ENCODE data around the gene NLGN1. TPM values are rescaled to one million over a fixed set of nuclear protein-coding genes. Genes with fewer than 3 reads are reported as not detected.

Gene NLGN1
- total RNA-seq, 1 donor from 2014 or later, result not detected

GRCh38 chr3:174168538-174169254 is 771.2 kb downstream of the NLGN1 start:
- H3K9me3 Mint-ChIP-seq, result peaks cover 21% of the 10 kb centered on the region
- no peak overlapping the region for H3K27ac Mint-ChIP-seq
- no peak for TF ChIP-seq CTCF (IDR thresholded peaks at IDR 0.05)
- H3K36me3 Mint-ChIP-seq (ENCODE audit: low read depth), result no peaks in the 10 kb centered on the region
- ChIA-PET CTCF (no interaction called here), POLR2A (no interaction called here)
- DNase-seq, result no peak
- no peaks in the 10 kb centered on the region for H3K27me3 Mint-ChIP-seq
- intact Hi-C loops (cut with micrococcal nuclease), result no loop called here
- H3K4me1 Mint-ChIP-seq, result no peaks in the 10 kb centered on the region
- no peak overlapping the region for H3K4me3 Mint-ChIP-seq
- no peak for ATAC-seq (ENCODE audit: low read depth)

- Mint-ChIP-seq H3K9me3 (peaks cover 16% of the 10 kb centered on the region), H3K4me3 (no peak overlapping the region), H3K27me3 (no peaks in the 10 kb centered on the region), H3K27ac (no peak overlapping the region), H3K4me1 (no peaks in the 10 kb centered on the region), H3K36me3 (ENCODE audit: low read depth) (no peaks in the 10 kb centered on the region)
- DNase-seq, result no peak
- ATAC-seq (ENCODE audit: low read depth), result no peak
- CTCF ChIA-PET, result no interaction called here
- TF ChIP-seq CTCF (IDR thresholded peaks at IDR 0.05), result no peak
- POLR2A ChIA-PET, result no interaction called here
- intact Hi-C loops (cut with micrococcal nuclease), result no loop called here
Observed at GRCh38 chr3:174169736-174170135, 772.2 kb downstream of the NLGN1 start.

GRCh38 chr3:174170248-174170647 is 772.7 kb downstream of the NLGN1 start:
- H3K36me3 Mint-ChIP-seq (ENCODE audit: low read depth), result no peaks in the 10 kb centered on the region
- intact Hi-C loops (cut with micrococcal nuclease), result no loop called here
- ChIA-PET CTCF (no interaction called here), POLR2A (no interaction called here)
- H3K9me3 Mint-ChIP-seq, result peaks cover 15% of the 10 kb centered on the region
- no peaks in the 10 kb centered on the region for H3K4me1 Mint-ChIP-seq
- ATAC-seq (ENCODE audit: low read depth), result no peak
- H3K27ac Mint-ChIP-seq, result no peak overlapping the region
- DNase-seq, result no peak
- TF ChIP-seq CTCF (IDR thresholded peaks at IDR 0.05), result no peak
- H3K4me3 Mint-ChIP-seq, result no peak overlapping the region
- H3K27me3 Mint-ChIP-seq, result no peaks in the 10 kb centered on the region

GRCh38 chr3:174186377-174186989 is 788.9 kb downstream of the NLGN1 start:
- intact Hi-C loops (cut with micrococcal nuclease), result no loop called here
- no peak for TF ChIP-seq CTCF (IDR thresholded peaks at IDR 0.05)
- DNase-seq (no peak), ATAC-seq (ENCODE audit: low read depth) (no peak)
- Mint-ChIP-seq H3K27ac (no peak overlapping the region), H3K27me3 (no peaks in the 10 kb centered on the region), H3K36me3 (ENCODE audit: low read depth) (no peaks in the 10 kb centered on the region), H3K4me3 (no peak overlapping the region), H3K4me1 (no peaks in the 10 kb centered on the region), H3K9me3 (no peaks in the 10 kb centered on the region)
- ChIA-PET CTCF (no interaction called here), POLR2A (no interaction called here)

- H3K27me3 Mint-ChIP-seq, result no peaks in the 10 kb centered on the region
- DNase-seq (no peak), ATAC-seq (ENCODE audit: low read depth) (no peak)
- no peak for TF ChIP-seq CTCF (IDR thresholded peaks at IDR 0.05)
- ChIA-PET CTCF (no interaction called here), POLR2A (no interaction called here)
- H3K36me3 Mint-ChIP-seq (ENCODE audit: low read depth), result no peaks in the 10 kb centered on the region
- no peak overlapping the region for H3K4me3 Mint-ChIP-seq
- intact Hi-C loops (cut with micrococcal nuclease), result no loop called here
- no peak overlapping the region for H3K27ac Mint-ChIP-seq
- H3K4me1 Mint-ChIP-seq, result no peaks in the 10 kb centered on the region
- no peaks in the 10 kb centered on the region for H3K9me3 Mint-ChIP-seq
Observed at GRCh38 chr3:174191380-174191779, 793.8 kb downstream of the NLGN1 start.

Measured in activated B cell treated with CpG ODN at 0.5 μM for 24 hours (primary cell).